Measurements from ENCODE around the gene MIGA2. TPM values are rescaled to one million over a fixed set of nuclear protein-coding genes. Genes with fewer than 3 reads are reported as not detected.

The MIGA2 gene
- total and polyA plus RNA-seq, 2 of the 4 experiments (the other 2 are of a cell fraction), result 12.5 to 25.3 TPM

DNA sequence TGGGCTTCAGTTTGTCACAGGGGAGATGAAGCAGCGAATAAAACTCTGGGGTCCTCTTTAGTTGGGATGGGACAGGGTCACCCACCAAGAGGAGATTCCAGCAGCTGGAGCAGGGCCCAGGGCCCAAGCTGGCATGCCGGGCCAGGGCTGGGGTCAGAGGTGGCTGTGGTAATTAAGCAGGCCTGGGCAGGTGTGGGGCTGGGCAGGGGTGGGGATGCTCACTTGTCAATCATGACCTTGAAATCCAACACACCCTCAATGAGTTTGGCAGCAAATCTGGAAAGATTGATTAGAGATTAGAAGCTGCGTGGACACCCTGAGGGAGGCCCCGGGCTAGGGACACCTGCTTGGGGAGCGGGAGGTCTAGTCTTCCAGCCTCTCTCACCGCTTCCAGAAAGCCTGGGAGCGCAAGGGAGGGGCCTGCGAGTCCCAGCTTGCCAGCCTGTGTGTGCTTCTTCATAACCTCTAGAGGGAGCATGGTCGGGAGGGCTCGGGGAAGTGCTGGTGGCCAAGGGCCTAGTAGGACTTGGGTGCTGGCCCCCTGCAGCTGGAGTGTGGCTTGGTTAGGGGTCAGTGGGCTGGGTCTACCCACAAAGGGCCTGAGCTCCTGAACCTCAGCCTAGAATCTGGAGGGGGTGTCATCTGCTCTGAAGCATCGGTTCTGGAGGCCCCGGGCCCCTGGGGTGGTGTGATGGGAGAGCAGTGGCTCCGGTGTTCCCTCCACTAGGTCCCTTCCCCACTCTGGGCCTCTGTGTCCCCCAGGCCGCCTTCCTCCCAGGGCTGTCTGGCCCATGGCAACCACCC, 66.6 kb downstream of the MIGA2 start:
- DNase-seq (peak; percentile 35), ATAC-seq (ENCODE audit: low read depth) (peak; percentile 86)
- peaks cover 3 to 8% of the 10 kb centered on the region in 2 experiments; a peak in 2 of 4 replicates for H3K79me1 ChIP-seq (ENCODE audit: low read depth in 1 of 2, low read length in 2 of 2)
- no peak overlapping the region for H2AFZ ChIP-seq (replicated peaks; ENCODE audit: low read length, poor library complexity)
- no peak overlapping the region for H3K4me2 ChIP-seq (ENCODE audit: low read depth, low read length)
- no peak overlapping the region for H2BK5ac ChIP-seq (ENCODE audit: low read depth, low read length, poor library complexity, severe bottlenecking)
- no peak overlapping the region for H2BK15ac ChIP-seq (ENCODE audit: low read depth, low read length)
- 50% methylated on average over 4 of the region's 14 CpGs; no CpG with 5 or more reads in 1 of the 2 experiments for WGBS, 2 experiments (ENCODE audit: extremely low coverage in 2 of 2, insufficient read length in 1 of 2)
- H3K4me3 ChIP-seq (ENCODE audit: insufficient read depth, low read depth, low read length), result no peak overlapping the region
- no peak overlapping the region for H3K4ac ChIP-seq (ENCODE audit: low read depth, low read length)
- peak overlapping the region; percentile 90 for H2AK9ac ChIP-seq (replicated peaks; ENCODE audit: low read depth, low read length, poor library complexity)
- H3K56ac ChIP-seq (ENCODE audit: extremely low read depth, insufficient read depth, low read length), result no peak overlapping the region
- intact Hi-C loops (cut with micrococcal nuclease) (no loop called here), in situ Hi-C loops (cut with MboI; ENCODE audit: low sequenced_read_pairs) (no loop called here), dilution Hi-C loops (cut with HindIII; ENCODE audit: low sequenced_read_pairs, unreplicated experiment) (no loop called here)
- no peak overlapping the region for H2BK20ac ChIP-seq (ENCODE audit: low read depth, low read length)
- H3K27me3 ChIP-seq (ENCODE audit: control insufficient read depth, insufficient read depth, low read length), result no peaks in the 10 kb centered on the region
- no peak overlapping the region for H3K9ac ChIP-seq (ENCODE audit: low read depth, low read length)
- POLR2A ChIA-PET (ENCODE audit: unreplicated experiment), result no interaction called here
- no peak overlapping the region for H3K18ac ChIP-seq (ENCODE audit: low read depth, low read length)
- no peak overlapping the region for H3K14ac ChIP-seq (replicated peaks; ENCODE audit: low read depth, low read length)
- BruUV-seq (replicated peaks), result no TSS peak
- no peak overlapping the region for H3K23ac ChIP-seq (ENCODE audit: low read depth, low read length)
- no peak overlapping the region for H4K91ac ChIP-seq (ENCODE audit: insufficient read depth, low read depth, low read length)
- CTCF ChIA-PET, result interaction anchor here (1.0 kb wide), 1 partner anchor 9 kb away, joined by 3 read pairs; no protein-coding TSS in a partner anchor
- TF ChIP-seq, protein P1, sequence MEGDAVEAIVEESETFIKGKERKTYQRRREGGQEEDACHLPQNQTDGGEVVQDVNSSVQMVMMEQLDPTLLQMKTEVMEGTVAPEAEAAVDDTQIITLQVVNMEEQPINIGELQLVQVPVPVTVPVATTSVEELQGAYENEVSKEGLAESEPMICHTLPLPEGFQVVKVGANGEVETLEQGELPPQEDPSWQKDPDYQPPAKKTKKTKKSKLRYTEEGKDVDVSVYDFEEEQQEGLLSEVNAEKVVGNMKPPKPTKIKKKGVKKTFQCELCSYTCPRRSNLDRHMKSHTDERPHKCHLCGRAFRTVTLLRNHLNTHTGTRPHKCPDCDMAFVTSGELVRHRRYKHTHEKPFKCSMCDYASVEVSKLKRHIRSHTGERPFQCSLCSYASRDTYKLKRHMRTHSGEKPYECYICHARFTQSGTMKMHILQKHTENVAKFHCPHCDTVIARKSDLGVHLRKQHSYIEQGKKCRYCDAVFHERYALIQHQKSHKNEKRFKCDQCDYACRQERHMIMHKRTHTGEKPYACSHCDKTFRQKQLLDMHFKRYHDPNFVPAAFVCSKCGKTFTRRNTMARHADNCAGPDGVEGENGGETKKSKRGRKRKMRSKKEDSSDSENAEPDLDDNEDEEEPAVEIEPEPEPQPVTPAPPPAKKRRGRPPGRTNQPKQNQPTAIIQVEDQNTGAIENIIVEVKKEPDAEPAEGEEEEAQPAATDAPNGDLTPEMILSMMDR (conservative IDR thresholded peaks at IDR 0.05; ENCODE audit: low read depth, low read length), result peak; percentile 48
- no peak for TF ChIP-seq RCOR1 (IDR thresholded peaks at IDR 0.05; ENCODE audit: insufficient replicate concordance, low read length)
- peak; percentile 37; the same call in 1 of the 2 replicates for TF ChIP-seq MAZ (IDR thresholded peaks at IDR 0.05; ENCODE audit: borderline replicate concordance, low read depth, low read length)
- H2BK120ac ChIP-seq (ENCODE audit: low read depth, low read length), result no peak overlapping the region
- no peaks in the 10 kb centered on the region for H4K20me1 ChIP-seq (ENCODE audit: insufficient read depth, low read length)
- H3K27ac ChIP-seq (ENCODE audit: insufficient read depth, low read length), result no peak overlapping the region
- no peaks in the 10 kb centered on the region for H3K9me1 ChIP-seq (ENCODE audit: insufficient read depth, low read length)
- H3K36me3 ChIP-seq (ENCODE audit: control insufficient read depth, insufficient read depth, low read length), result peaks cover 31% of the 10 kb centered on the region
- H3K4me1 ChIP-seq (ENCODE audit: control insufficient read depth, insufficient read depth, low read length), result no peaks in the 10 kb centered on the region
- H4K8ac ChIP-seq (ENCODE audit: low read depth in 2 of 2, low read length in 2 of 2), result no peak overlapping the region
- H3K9me3 ChIP-seq (ENCODE audit: control insufficient read depth, insufficient read depth, low read length), result no peaks in the 10 kb centered on the region
- H4K5ac ChIP-seq (ENCODE audit: low read depth, low read length), result no peak overlapping the region
- H2AK5ac ChIP-seq (ENCODE audit: low read depth, low read length), result no peak overlapping the region

All from IMR-90 (cell line).